ENCODE results near the gene GZMA. TPM values are rescaled to one million over a fixed set of nuclear protein-coding genes. Genes with fewer than 3 reads are reported as not detected.

GZMA gene
- total RNA-seq, 1 donor from 2014 or later = 1,575 TPM

Other genes starting within 250 kb of the GZMA start
- 0.27 and 0.44 TPM in 2 replicates for gene ESM1, start 117.1 kb upstream of the GZMA start, total RNA-seq
- gene GZMK, start 78.4 kb upstream of the GZMA start, total RNA-seq = 86.4 and 87.7 TPM in 2 replicates
- not detected in 2 replicates for gene GPX8, start 57.5 kb downstream of the GZMA start, total RNA-seq
- 0.12 and 0.17 TPM in 2 replicates for gene CDC20B, start 70.5 kb downstream of the GZMA start, total RNA-seq
- gene MCIDAS, start 124.7 kb downstream of the GZMA start, total RNA-seq = not detected in 2 replicates
- gene CCNO, start 131.0 kb downstream of the GZMA start, total RNA-seq = not detected in 2 replicates
- gene DHX29, start 205.0 kb downstream of the GZMA start, total RNA-seq = 20.7 and 21.1 TPM in 2 replicates
- gene MTREX, start 205.3 kb downstream of the GZMA start, total RNA-seq = 82.5 and 85.5 TPM in 2 replicates